NCI-H1694 treated with DMSO at 0.1 percent for 48 hours (cell line): ENCODE data around the gene ARHGEF17.
A peak's percentile ranks its signal among the peaks of the same experiment; 100 is the strongest.

Experiments used
- DNase-seq: peaks from one replicate; lab custom pipeline; 2025; lab: John Stamatoyannopoulos, UW

ARHGEF17 gene

DNA sequence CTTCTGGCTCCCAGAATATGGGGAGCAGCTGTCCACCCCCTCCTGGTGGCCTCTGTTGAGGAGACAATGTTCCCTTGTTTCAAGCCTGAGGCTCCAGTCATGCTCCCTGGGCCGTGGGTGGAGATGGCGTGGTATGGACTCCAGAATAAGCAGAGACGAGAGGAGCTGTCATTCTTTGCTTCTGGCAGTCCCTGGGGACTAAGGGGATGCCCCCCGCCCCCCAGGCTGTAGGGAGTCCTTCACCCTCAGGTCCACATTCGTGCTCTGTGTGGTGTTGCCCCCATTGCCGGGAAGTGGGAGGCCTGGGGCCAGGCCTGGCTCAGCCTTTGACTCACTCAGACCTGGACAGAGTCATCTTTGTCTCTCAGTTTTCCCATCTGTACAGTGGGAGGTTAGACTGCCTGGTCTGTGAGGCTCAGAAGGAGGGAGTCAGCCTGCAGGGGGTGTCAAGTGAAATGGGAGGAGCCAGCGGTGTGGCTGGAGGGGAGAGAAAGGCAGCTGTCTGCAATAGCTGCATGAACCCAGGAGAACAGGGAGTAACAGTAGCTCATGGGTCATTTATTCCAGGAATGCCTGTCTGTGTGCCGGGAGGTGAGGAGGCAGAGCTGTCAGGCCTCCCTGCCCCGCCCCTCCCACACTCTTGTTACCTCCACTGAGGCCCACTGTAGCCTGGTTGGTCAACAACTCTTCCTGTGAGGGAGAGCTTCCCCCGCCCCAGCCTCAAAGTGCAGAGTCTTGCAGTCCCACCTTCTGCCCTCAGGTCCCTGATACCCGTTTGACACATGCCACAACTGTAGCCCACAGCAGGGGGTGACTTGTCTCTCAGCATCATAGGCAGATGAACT, 6.3 kb downstream of the ARHGEF17 start:
- no peak for DNase-seq

DNA sequence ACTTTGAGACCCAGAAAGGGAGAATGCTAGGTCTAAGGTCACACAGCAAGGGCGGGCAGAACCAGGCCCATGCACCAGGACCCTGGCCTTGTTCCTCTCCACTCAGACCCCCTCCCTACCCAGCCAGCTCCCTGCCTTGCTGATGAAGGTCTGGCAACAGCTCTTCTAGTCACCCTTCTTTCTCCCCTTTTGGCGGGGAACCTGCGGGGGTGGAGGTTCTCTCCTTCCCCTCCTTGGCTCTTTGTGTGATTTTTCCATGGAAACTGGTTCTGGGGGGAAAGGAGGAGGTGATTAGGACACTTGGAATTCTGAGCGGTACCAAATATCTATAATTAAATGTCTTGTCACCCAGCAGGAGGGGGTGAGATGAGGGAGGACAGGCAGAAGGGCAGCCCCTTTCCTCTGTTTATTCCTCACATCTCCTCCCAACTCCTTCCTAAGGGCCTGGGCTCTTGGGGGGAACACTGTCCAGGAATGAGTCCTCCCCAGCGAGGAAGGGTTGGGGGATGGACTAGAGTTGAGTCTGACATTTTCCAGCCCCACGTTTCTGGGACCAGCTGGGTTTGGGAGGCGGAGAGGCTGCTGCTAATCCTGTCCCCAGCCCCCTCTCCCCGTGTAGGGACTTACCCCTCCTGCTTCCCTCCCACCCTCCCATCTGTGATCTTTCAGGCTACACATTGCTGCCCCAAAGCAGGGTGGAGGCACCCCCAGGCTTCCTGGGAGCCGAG, 7.4 kb downstream of the ARHGEF17 start:
- DNase-seq, result peak; percentile 42

DNA sequence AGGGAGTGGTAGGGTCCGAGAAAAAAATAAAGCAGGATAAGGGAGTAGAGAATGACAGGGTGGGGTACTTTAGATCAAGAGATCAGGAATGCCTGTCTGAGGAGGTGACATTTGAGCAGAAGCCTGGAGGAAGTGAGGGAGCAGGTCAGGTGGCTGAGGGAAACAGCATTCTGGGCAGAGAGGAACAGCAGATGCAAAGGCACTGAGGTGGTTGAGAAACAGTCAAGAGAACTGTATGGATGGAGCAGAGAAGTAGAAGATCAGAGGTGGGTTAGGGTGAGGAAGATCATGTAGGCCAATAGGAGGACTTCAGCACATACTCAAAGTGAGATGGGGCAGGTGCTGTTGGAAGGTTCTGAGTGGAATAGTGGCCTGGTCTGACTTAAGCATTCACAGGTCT, 8.3 kb downstream of the ARHGEF17 start:
- DNase-seq, result no peak

DNA sequence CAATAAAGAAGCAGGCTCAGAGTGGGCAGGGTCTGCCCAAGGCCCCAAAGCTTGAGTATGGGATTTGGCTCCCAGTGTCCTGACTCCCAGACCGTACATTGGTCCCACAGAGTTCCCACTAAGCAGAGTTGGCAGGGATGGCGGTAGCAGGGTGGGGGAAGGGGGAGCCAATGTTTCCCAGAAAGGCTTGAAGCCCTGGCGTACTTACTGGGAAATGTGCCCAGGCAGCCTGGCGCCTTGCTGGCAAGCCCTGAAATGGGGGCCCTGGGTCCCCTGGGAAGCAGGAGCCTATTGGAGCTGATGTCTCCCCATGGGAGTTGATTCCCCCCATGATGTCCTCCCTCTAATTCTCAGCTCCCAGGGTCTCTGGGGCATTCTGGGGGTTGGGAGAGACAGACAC, 9.3 kb downstream of the ARHGEF17 start:
- DNase-seq, result peak; percentile 9

DNA sequence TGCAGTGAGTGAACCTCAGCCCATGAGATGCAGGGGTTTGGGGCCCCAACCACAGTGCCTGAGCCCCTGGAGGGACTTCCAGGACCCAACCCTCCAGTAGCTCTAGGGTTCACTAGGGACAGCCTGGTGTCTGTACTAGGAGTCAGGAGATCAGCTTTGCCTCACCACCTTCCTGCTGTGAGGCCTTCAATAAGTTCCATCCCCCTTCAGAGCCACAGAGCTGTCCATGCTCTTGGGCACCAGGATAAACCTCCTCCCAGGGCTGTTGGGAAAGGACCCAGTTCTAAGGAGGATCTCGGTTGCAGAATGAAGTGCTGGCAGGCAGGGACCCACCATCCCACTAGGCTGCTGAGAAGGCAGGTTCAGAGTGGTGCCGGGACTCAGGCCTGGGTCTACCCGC, 9.7 kb downstream of the ARHGEF17 start:
- DNase-seq, result no peak

DNA sequence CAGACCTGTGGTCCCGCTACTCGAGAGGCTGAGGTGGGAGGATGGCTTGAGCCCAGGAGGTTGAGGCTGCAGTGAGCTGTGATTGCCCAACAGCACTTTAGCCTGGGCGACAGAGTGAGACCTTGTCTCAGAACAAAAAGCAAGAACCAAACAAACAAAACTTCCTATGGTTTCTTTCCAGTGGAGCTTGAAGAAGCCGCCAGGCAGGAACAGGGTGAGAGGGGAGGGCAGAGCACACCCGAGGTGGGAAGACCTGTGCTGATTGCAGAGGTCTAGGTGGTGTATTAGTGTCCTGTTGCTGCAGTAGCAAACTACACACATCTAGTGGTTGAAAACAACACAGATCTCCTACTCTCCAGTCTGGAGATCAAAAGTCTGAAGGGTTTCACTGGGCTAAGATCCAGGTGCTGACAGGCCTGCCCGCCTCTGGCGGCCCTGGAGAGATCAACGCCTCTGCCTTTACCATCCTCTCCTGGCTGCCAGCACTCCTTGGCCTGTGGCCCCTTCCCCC, 10.5 kb downstream of the ARHGEF17 start:
- DNase-seq, result no peak

DNA sequence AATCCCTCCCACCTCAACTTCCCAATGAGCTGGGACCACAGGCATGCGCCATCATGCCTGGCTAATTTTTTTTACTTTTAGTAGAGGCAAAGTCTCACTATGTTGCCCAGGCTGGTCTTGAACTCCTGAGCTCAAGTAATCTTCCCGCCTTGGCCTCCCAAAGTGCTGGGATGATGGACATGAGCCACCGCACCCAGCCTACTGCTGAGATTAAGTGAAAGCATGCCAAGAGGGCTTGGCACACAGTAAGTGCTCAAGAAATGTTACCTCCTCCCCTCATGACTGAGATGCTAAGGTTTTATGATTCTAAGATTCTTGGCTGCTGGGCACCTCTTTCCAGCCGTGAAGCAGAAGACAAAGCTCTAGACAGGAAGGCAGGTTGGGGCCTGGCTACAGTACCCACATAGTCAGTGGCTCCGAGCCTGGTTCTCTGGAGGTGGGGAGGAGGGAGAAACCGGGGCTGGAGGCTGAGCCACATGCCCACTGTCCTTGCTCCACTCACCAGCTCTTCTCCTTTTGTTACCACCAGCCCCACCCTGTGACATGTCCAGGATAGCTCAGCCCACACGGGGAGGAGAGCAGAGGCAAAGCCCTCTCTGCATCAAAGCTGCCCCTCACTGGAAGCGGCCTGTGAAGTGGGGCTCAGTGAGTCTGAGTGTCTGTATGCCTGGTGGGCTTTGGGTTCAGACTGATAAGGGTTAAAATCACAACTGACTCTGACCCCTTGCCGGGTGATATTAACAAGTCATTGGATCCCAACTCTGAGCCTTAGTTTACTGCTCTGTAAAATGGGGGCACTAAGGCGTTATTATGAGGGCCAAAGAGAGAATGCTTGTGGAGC, 12.9 kb downstream of the ARHGEF17 start:
- no peak for DNase-seq

DNA sequence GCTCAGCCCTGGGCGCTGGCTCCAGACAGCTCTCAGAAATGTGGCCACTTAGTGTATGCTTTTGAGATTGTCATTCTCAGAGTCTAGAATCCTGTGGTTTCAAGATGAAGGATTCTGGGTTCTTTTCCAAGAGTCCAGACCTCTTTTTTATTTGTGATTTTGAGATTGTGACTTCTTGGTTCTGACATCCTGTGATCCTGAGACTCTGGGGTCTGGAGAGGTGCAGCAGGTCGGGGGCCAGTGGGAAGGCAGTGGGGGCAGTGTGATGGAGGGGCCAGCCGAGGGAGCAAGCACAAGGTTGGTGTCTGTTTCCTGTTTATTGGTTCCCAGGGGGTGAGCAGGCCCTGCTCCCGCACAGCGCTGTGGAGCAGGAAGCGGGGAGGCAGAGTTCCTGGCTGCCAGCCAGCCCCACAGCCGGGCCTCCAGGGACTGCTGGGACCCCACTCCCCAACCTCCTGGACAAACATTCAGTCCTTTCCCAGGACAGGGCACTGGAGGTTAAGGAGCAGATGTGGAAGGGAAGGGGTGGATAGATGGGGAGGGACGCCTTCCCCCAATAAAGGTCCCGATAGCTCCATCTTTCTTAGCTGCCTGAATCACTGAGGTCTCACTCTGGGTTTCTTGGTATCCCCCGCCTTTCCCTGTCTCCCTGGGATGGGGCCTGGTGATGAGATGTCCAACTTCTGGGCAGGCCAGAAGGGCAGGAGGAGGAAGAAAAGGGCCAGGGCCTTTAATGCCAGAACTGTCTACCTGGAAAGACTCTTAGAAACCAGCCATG, 13.7 kb downstream of the ARHGEF17 start:
- DNase-seq, result no peak

DNA sequence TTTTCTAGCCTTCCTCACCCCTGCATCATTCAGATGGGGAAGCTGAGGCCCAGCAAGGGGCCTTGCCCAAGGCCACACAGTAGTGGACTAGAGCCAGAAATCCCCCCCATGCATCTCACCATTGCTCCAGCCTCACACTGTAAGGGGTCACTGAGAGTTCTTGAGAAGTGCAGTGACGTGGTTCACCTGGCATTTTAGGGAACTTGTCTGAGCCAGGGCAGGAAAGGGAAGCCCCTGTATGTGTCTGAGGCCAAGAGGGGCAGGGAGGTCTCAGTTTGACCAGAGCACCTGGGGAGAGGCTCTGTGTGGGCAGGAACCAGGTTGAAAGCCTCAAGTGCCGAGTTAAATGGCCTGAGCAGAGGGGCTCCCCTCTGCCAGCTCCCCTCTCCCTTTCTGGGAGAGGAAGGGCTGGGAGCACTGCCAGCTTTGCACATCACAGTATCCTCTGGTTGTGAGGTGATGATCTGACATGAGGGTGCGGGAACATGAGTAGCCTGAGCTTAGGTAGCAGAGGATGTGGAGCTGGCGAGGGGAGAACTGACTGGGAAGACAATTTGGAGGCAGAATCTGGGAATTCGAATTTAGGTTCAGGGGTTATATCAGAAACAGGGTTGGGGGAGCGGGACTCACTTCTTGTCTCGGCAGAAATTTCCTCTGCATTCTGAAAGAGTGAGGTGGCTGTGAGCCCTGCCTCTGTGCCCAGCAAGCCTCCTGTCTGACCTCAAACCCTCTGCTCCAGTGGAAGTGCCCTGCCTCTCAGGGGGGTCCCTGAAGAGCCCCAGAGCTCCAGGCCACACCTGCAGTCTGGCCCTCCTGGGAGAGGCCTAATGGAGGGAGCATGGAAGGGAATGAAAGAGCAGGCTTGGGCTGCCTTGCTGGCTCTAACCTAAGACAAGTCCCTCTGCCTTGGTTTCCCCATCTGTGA, 14.6 kb downstream of the ARHGEF17 start:
- DNase-seq, result no peak

DNA sequence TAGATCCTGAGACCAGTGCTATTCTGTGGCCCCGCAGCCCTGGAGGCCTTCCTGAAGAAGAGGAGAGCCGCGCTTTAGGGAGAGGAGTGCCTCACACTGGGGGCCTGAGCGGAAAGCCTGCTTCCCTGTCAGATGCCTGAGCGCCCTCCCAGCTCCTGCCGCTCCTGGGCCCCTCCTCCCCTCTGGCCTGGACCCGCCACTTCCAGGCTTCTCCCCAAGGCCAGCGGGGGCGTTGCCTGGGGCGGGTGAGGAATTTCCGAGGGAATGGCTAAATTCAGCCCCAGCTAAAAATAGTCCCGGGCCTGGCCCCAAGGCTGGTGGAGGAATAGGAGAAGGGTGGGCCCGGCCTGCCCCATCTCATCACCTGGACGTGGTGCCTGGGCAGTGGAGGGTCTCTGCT, 15.4 kb downstream of the ARHGEF17 start:
- no peak for DNase-seq

DNA sequence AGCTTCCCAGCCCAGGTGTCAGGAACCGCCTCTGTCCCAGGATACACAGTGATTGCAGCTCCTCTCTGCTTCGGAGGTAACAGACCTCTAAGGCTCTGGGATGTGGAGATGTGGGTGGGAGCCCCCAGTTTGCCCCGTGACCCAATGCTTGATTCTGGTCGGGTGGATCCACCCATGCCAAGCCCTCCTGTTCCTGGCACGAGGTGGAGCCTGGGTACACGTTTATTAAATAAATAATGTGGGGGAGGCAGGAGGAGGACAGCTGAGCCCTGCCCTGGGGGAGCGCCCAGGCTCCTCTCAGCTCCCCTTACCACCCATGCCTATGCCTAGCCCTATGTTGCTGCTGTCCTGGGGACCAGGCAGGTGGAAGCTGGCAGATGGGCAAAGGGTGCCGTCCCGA, 16.0 kb downstream of the ARHGEF17 start:
- no peak for DNase-seq

DNA sequence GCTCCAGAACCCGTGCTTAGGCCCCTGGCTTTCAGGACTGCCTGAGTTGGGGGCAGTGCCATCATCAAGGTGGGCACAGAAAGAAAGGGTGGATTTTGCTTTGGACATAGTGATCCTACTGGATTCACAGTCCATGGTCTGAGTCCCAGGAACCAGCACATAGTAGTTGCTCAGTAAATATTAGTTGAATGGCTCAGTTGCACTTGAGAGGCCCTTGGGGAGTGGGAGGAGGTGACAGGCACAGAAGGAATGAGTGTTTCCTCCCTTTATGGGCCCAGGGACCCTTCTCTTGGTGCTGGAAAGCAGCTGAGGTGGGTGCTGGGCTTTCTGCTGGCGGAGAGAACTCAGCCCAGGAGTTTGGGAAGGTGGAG, 16.6 kb downstream of the ARHGEF17 start:
- DNase-seq, result no peak

DNA sequence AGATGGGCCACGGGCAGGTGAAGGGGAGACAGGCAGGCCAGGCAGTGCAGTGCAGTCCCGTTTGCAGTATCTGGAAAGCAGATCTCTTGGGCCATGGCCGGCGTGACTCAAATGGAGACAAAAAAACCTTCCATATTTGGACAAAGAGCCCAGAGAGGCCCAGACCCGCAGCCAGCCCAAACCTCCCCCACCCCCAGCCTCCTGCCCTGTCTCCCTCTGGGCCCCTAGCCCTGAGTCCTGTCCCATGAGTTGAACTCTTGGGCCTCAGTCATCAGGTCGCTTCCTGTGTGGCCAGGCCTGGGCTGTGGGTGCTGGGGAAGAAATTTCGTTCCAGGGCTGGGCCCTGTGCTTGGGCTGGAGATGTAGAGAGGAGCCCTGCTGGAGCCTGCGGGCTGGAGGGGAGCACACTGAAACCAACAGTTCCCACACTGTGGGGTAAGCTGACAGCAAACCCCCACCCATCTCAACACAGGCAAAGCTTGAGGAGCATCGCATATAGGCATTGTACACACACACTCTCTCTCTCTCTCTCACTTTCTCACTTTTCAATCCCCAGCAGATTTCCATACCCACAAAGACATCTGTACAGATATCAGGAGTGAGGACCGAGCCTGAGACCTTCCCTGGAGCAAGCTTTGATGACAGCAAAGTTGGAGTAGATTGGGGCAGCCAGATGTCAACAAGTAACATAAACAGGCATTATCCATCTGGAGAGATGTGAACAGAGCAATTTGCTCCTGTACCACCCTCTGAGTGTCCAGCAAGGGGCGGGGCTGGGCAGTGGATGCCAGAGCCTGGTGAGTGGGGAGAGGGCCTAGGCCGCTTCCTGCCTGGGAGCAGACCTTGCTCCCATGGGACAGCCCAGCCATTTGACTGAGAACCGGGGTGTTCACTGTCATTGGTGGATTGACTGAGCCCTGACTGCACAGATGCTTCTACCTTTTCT, 17.2 kb downstream of the ARHGEF17 start:
- DNase-seq, result peak; percentile 74

DNA sequence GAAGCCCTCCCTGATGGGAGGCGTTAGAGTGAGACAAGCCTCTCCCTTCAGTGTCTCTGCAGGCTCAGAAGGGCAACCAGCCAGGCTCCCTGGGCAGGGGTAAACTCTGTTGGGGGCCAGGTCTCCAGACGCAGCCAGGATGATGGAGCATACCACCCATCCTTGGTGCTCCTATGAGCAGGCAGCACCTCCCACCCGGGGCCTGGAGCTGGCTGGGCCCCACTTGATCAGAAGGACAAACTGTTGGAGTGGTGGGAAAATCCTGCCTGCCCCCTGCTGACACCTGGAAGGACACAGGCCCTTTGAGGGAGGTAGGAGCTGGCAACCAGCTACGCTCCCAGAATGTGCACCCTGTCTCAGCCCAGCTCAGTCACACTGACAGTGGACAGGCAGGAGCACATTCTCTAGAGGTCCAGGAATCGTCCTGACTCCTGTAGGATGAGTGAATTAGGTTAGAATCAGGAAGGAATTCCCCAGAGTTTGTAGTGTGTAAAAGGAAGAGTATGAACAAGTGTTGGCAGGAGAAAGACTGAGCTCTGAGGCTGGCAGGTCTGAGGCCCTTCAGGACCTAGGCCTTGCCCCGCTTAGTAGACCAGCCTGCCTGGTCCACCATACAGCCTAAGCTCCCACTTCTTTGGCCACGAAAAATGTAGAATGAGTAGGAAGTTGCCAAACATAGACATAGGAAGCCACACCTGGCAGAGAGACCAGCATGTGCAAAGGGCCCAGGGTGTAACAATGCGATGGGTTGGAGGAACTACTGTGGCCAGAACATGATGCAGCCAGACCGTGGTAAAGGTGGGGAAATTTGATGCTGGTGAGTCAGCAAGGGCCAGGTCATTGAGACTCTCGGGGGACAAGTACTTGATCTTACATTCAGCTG, 19.1 kb downstream of the ARHGEF17 start:
- DNase-seq, result no peak

DNA sequence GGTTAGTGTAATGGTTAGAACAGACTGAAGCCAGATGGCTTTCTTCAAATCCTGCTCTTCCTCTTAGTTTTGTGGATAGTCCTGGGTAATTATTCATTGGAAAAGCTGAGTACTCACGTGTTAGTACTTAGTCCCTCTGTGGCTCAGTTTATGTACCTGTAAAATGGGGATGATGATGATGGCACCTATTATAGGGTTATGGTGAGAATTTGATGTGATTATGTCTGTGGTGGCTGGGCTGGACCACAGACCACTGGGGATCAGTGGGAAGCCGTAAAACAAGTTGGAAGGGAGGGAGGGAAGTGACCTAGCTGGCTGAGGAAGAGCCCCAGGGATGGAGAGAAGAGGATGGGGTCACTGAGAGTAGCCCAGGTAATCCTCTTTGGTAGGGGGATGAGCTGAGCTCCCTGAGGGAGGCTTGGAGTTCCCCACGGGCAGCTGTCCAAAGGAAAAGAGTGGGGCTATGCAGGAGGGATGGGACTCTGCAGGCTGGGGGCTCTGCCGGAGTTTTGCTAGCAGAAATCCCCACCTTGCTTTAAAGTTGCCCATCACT, 19.8 kb downstream of the ARHGEF17 start:
- no peak for DNase-seq

DNA sequence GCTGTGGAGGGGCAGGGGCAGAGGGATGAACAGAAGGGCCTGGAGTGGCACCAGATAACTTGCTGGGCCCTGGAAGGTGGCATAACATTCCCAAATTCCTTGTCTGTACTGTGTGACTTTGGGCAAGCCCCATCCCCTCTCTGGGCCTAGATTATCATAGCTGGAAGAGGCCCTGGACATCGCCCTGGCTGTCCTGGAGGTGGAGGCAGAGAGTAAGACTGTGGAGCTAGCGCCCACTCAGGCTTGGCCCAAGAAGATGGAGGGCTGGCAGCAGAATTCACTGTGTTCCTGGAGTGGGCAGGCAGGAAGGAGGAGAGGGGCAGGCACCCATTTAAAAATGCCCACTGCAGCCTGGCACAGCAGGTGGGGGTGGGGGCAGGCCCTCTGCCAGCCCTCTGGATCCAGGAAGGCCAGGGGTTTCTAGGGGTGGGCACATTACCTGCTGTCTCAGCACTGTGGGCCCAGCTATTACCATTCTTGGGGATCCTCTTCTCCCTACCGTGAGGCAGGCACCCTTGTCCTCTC, 22.6 kb downstream of the ARHGEF17 start:
- no peak for DNase-seq

DNA sequence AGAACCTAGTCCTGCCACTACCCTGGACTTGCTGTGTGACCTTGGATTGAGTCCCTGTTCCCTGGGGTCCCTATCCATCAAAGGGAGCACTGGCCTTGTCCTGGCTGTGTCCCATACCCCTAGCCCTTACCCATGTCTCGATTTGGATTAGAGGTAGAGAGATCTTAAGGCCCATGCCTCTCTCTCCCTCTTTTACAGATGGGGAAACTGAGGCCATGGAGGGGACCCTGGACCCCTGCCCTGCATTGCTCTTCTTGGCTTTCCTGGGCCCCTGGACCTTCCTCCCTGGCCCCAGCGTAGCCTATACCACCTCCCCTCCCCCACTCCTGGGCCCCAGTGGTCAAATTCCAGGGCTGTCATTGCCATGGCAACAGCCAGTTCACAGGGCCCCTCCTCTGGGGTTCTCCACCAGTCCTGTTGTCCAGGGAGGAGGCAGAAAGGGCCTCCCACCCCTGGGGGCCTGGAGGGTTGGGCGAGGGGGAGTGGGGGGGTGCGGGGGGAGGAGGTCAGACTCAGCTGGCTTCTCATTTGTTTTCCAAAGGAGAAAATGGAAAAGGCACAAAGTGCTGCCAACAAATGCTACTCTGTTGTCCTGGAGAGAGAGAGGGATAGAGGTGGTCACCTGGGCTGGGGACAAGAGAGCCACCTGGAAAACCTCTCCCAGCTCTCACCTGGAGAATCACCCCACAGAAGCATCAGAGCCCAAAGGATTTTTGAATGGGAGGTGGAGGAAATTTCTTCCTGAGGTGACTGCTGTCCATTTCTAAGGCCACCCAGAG, 23.3 kb downstream of the ARHGEF17 start:
- no peak for DNase-seq
